ENCODE measurements around the gene OR1M1.

OR1M1 gene

DNA sequence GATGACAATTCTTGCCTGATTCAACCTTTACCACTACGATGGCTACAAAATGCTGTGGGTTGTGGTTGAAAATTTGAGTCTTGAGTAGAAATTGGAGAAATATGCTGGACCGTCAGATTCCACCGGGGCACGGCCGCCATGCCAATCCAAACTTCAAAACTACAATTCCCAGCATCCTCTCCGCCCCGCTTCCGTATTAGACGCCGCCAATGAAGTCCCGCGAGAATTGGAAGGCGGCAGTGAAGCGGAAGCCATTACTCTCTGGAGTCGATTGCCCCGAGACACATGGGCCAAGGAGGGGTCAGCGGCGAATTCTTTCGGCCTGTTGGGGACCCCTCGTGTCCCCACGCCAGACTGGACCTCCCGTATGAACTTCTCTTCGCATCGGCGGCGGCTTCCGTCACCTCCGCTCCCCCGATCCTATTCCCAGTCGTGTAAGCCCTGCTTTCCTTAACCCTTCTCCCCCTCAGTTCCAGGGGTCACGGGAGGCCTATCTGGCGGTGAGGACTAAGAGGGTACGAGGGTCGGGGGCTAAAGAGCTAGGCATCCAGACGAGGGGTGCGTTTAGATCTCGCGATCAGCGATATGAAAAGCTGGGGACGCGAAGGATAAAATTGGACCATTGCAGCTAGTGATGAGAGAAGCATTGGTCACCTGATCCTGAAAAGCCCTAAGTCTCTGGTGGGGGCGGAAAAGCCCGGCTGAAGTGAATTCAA lies 53.5 kb downstream of the OR1M1 start, which contains the start of gene ZNF317:
ZNF317 (plus strand) TSS at position 239 of the 716 bp plus-strand sequence. CDS start 15,620 bp downstream, outside the sequence.
- peak within 1 kb of the TSS; percentile 73 for H3K4me3 ChIP-seq (replicated peaks; ENCODE audit: low read depth, low read length)
- peak; percentile 93 for DNase-seq (ENCODE audit: low read depth)
- TF ChIP-seq, protein P1, sequence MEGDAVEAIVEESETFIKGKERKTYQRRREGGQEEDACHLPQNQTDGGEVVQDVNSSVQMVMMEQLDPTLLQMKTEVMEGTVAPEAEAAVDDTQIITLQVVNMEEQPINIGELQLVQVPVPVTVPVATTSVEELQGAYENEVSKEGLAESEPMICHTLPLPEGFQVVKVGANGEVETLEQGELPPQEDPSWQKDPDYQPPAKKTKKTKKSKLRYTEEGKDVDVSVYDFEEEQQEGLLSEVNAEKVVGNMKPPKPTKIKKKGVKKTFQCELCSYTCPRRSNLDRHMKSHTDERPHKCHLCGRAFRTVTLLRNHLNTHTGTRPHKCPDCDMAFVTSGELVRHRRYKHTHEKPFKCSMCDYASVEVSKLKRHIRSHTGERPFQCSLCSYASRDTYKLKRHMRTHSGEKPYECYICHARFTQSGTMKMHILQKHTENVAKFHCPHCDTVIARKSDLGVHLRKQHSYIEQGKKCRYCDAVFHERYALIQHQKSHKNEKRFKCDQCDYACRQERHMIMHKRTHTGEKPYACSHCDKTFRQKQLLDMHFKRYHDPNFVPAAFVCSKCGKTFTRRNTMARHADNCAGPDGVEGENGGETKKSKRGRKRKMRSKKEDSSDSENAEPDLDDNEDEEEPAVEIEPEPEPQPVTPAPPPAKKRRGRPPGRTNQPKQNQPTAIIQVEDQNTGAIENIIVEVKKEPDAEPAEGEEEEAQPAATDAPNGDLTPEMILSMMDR (IDR thresholded peaks at IDR 0.05; ENCODE audit: low read length, missing control alignments): no peak

DNA sequence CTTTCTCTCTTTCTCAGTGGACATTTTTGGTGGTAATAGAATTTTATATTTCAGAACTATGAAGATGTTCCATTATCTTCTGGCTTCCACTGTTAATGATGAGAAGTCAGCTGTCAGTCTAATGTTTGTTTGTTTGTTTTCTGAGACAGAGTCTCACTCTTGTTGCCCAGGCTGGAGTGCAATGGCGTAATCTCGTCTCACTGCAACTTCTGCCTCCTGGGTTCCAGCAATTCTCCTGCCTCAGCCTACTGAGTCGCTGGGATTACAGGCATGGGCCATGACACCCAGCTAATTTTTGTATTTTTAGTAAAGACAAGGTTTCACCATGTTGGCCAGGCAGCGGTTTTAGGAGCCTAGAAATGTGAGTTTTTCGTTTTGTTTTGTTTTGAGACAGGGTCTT lies 58.1 kb downstream of the OR1M1 start:
- DNase-seq (ENCODE audit: low read depth): peak; percentile 26
- TF ChIP-seq, protein P1 (IDR thresholded peaks at IDR 0.05; ENCODE audit: low read length, missing control alignments): no peak
- H3K4me3 ChIP-seq (replicated peaks; ENCODE audit: low read depth, low read length): no peak overlapping the region

All from fibroblast of pulmonary artery (primary cell).